GM12878 (cell line): ENCODE results near the gene UBE2I. TPM values are rescaled to one million over a fixed set of nuclear protein-coding genes. Genes with fewer than 3 reads are reported as not detected.
A peak's percentile ranks its signal among the peaks of the same experiment; 100 is the strongest.

Experiments used
- ATAC-seq: fragments of 200-7000 bp; cut with Tn5 transposase; 3 replicates; pipeline ENCODE4 v1.9.1; 2020; ENCODE audit warnings: mild to moderate bottlenecking, moderate library complexity
- BruUV-seq: library from RNA; stranded (reverse); fragments of 400-500 nt; replicated peaks from 2 replicates; lab custom pipeline; 2021; lab: Mats Ljungman, UMichigan
- CTCF ChIA-PET: fragments of 300-600 bp; sonication (Branson Sonifier 250); formaldehyde crosslinking; extraction: SDS; loops from one replicate; lab custom pipeline; 2021; ENCODE audit warnings: inconsistent platforms; lab: Yijun Ruan, JAX
- POLR2A ChIA-PET: fragments of 350-600 bp; formaldehyde crosslinking; extraction: SDS; loops from one replicate; lab custom pipeline; 2021; ENCODE audit warnings: inconsistent platforms; lab: Charles Lee
- RAD21 ChIA-PET: fragments of 300-600 bp; sonication (Branson Sonifier 250); formaldehyde crosslinking; loops from one replicate; lab custom pipeline; 2023; ENCODE audit warnings: antibody characterized with exemption; ENCODE audit not compliant: unreplicated experiment; lab: Charles Lee
- SMC1A ChIA-PET: fragments of 300-600 bp; sonication (Branson Sonifier 250); formaldehyde crosslinking; loops from one replicate; lab custom pipeline; 2023; ENCODE audit not compliant: unreplicated experiment, uncharacterized antibody; lab: Charles Lee
- DNase-seq: peaks from one replicate; pipeline ENCODE4 v3.0.0-alpha.2; 2011; ENCODE audit warnings: low read depth, low spot score
- FAIRE-seq: peaks from 3 replicates; lab custom pipeline; 2011; peaks lifted over from hg19 to GRCh38; lab: Jason Lieb, UNC
- H2AFZ ChIP-seq: 2 replicates; pipeline ENCODE4 v1.6.0; 2011; ENCODE audit warnings: low read depth, low read length, control low read depth; ENCODE audit not compliant: control insufficient read depth
- H3K27ac ChIP-seq: 2 replicates; pipeline ENCODE4 v1.5.1; 2011; ENCODE audit warnings: control low read depth; ENCODE audit not compliant: control insufficient read depth, insufficient read depth
- H3K27me3 ChIP-seq, 2 experiments: replicated peaks in 1 of 2; 2 replicates each; pipeline versions ENCODE4 v1.6.0 to v1.6.1; 2011; ENCODE audit warnings: low read length in 1 of 2; ENCODE audit not compliant: control insufficient read depth in 2 of 2, insufficient read depth in 2 of 2
- H3K36me3 ChIP-seq, 2 experiments: 2 replicates each; pipeline ENCODE4 v1.5.1; 2011; ENCODE audit warnings: low read length in 1 of 2; ENCODE audit not compliant: control insufficient read depth in 2 of 2, insufficient read depth in 2 of 2
- H3K4me1 ChIP-seq: 2 replicates; pipeline ENCODE4 v1.6.1; 2011; ENCODE audit warnings: mild to moderate bottlenecking, low read length, moderate library complexity, mixed read lengths; ENCODE audit not compliant: control insufficient read depth, insufficient read depth
- H3K4me2 ChIP-seq: 2 replicates; pipeline ENCODE4 v1.6.0; 2011; ENCODE audit warnings: control low read depth; ENCODE audit not compliant: control insufficient read depth, insufficient read depth
- H3K4me3 ChIP-seq: fragments of 200-600 bp; sonication (generic); 2 replicates; pipeline ENCODE4 v1.5.1; 2016
- H3K79me2 ChIP-seq: 2 replicates; pipeline ENCODE4 v1.6.0; 2011; ENCODE audit warnings: low read length; ENCODE audit not compliant: control insufficient read depth, insufficient read depth
- H3K9ac ChIP-seq: 2 replicates; pipeline ENCODE4 v1.8.0; 2011; ENCODE audit warnings: low read length, control low read depth, mixed read lengths; ENCODE audit not compliant: control insufficient read depth, insufficient read depth
- H3K9me3 ChIP-seq: replicated peaks from 3 replicates; pipeline ENCODE4 v1.5.1; 2011; ENCODE audit warnings: mild to moderate bottlenecking, low read length; ENCODE audit not compliant: control insufficient read depth, insufficient read depth
- H4K20me1 ChIP-seq: 2 replicates; pipeline ENCODE4 v1.6.0; 2011; ENCODE audit not compliant: control insufficient read depth, insufficient read depth
- BCL11A ChIP-seq: IDR thresholded peaks from 2 replicates; pipeline ENCODE4 v1.6.1; 2011; ENCODE audit warnings: low read depth, low read length
- BRCA1 ChIP-seq: IDR thresholded peaks from 2 replicates; pipeline ENCODE4 v1.6.1; 2011; ENCODE audit warnings: low read depth, low read length, improper control_type of control experiment
- FOXM1 ChIP-seq: IDR thresholded peaks from 2 replicates; pipeline ENCODE4 v1.6.1; 2012; ENCODE audit warnings: low read depth, mild to moderate bottlenecking, inconsistent platforms, low read length, moderate library complexity
- HDAC2 ChIP-seq: fragments of 200-600 bp; sonication (generic); IDR thresholded peaks from 2 replicates; pipeline ENCODE4 v1.6.1; 2017
- KDM1A ChIP-seq: fragments of 200-600 bp; sonication (generic); IDR thresholded peaks from 2 replicates; pipeline ENCODE4 v1.6.1; 2016; ENCODE audit warnings: borderline replicate concordance
- NFYB ChIP-seq: IDR thresholded peaks from 2 replicates; pipeline ENCODE4 v1.6.1; 2011; ENCODE audit warnings: low read depth, mild to moderate bottlenecking, low read length, improper control_type of control experiment, moderate library complexity; ENCODE audit not compliant: insufficient read depth
- WGBS: methylation state at CpG from one replicate; pipeline ENCODE4 v1.1.6; 2016; ENCODE audit warnings: low lambda C conversion rate; ENCODE audit not compliant: insufficient replicate concordance, insufficient coverage; ENCODE audit errors: missing lambda C conversion rate; 5-methylcytosine and 5-hydroxymethylcytosine counted together
- in situ Hi-C: fragments of 300-500 bp; cut with MboI; formaldehyde crosslinking; loops from 9 replicates; pipeline ENCODE4 v1.14.3; 2018; ENCODE audit warnings: mixed read lengths
- intact Hi-C: fragments of 100-400 bp; cut with micrococcal nuclease; formaldehyde crosslinking; loops from one replicate; pipeline ENCODE4 v1.14.2; 2022; ENCODE audit not compliant: unreplicated experiment
- polyA plus RNA-seq, 11 experiments: library from polyadenylated mRNA; depleted of rRNA in 4 of 11; unstranded in 6 of 11; stranded (reverse) in 5 of 11; fragments of >200 nt; fragmentation: Nextera tagmentation in 4 of 11; fragmentation: Illumina TruSeq in 1 of 11; extraction: Ambion mirVana in 4 of 11; extraction: Trizol in 1 of 11; gene quantifications; 1 replicate in 1 of 11; 2 replicates in 10 of 11; pipeline versions ENCODE4 v1.2.1 to v1.2.3, GENCODE V29; 2011 to 2016; ENCODE audit warnings: inconsistent platforms in 2 of 11, missing spikeins in 2 of 11, low read depth in 1 of 11
- total RNA-seq, 4 experiments: library from RNA; depleted of rRNA in 3 of 4; stranded (reverse); fragments of >200 nt in 3 of 4; fragmentation: Illumina TruSeq in 1 of 4; extraction: Trizol in 1 of 4; gene quantifications; 2 replicates each; pipeline versions ENCODE4 v1.2.1 to v1.2.3, GENCODE V29; 2013 to 2021
- TF ChIP-seq, protein P1 (sequence below): fragments of 450-650 bp; IDR thresholded peaks from 2 replicates; pipeline ENCODE4 v1.6.1; 2018; ENCODE audit warnings: mild to moderate bottlenecking, low read depth, moderate library complexity; ENCODE audit not compliant: partially characterized antibody
- TF ChIP-seq, protein P2 (sequence below): IDR thresholded peaks from 2 replicates; pipeline ENCODE4 v1.6.1; 2012; ENCODE audit warnings: low read depth, low read length, improper control_type of control experiment
- TF ChIP-seq, protein P3 (sequence below): IDR thresholded peaks from 2 replicates; pipeline ENCODE4 v1.6.1; 2011; ENCODE audit warnings: mild to moderate bottlenecking, low read depth, low read length, moderate library complexity; ENCODE audit not compliant: insufficient replicate concordance

Gene UBE2I
- total and polyA plus RNA-seq, 10 of the 15 experiments (the other 5 are each of a cell fraction or from before 2014, with no cell fraction given), result 47.5 to 243 (median 194) TPM

DNA sequence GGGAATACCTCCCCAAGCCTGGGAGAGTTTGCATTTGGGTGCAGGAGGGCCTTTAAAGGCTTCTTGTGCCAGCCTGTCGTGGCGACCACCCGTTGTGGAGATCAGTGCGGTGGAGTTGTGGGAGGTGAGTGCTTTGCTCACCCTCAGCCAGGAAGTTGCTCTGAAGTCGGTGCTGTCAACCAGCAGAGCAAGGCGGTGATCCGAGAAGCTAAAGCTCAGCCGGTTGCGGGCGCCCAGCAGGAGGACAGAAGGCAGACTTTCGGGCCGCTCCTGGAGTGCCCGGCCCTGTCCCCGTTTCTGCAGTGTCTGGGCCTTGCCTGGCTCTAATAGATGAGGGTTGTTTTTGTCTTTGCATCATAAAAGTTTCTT, 1.4 kb downstream of the UBE2I start (continued):
- no peak for TF ChIP-seq BCL11A
- TF ChIP-seq, protein P1, sequence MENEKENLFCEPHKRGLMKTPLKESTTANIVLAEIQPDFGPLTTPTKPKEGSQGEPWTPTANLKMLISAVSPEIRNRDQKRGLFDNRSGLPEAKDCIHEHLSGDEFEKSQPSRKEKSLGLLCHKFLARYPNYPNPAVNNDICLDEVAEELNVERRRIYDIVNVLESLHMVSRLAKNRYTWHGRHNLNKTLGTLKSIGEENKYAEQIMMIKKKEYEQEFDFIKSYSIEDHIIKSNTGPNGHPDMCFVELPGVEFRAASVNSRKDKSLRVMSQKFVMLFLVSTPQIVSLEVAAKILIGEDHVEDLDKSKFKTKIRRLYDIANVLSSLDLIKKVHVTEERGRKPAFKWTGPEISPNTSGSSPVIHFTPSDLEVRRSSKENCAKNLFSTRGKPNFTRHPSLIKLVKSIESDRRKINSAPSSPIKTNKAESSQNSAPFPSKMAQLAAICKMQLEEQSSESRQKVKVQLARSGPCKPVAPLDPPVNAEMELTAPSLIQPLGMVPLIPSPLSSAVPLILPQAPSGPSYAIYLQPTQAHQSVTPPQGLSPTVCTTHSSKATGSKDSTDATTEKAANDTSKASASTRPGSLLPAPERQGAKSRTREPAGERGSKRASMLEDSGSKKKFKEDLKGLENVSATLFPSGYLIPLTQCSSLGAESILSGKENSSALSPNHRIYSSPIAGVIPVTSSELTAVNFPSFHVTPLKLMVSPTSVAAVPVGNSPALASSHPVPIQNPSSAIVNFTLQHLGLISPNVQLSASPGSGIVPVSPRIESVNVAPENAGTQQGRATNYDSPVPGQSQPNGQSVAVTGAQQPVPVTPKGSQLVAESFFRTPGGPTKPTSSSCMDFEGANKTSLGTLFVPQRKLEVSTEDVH, result no peak
- no peak for TF ChIP-seq FOXM1

DNA sequence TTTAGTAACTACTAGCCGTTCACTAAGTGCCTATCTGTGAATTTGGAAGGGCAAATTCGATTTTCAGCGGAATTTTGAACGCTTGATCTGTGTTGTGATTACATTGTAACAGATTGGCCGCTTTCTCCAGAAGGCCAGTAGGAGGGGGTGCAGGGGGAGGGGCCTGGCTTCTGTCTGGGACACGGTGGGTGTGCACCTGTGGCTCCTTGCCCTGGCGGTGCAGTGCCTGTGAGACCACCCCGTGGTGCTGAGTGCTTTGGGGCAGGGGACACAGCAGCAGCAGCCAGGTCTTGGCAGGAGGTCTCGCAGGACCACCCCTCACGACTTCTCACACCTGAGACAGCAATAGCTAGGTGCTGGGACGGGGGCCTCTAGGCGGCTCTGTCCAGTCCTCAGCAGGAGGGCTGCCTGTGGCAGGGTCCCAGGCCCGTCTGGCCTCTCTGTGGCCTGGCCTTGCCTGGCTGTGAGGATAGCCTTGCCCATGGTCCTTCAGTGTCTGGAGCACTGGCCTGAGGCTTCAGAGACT, 1.8 kb downstream of the UBE2I start:
- CTCF ChIA-PET, result no interaction called here
- SMC1A ChIA-PET, result no interaction called here
- peaks cover 52% of the 10 kb centered on the region for H3K79me2 ChIP-seq
- H2AFZ ChIP-seq, result no peak overlapping the region
- peak overlapping the region; percentile 100 for H3K9ac ChIP-seq
- TF ChIP-seq, protein P2, sequence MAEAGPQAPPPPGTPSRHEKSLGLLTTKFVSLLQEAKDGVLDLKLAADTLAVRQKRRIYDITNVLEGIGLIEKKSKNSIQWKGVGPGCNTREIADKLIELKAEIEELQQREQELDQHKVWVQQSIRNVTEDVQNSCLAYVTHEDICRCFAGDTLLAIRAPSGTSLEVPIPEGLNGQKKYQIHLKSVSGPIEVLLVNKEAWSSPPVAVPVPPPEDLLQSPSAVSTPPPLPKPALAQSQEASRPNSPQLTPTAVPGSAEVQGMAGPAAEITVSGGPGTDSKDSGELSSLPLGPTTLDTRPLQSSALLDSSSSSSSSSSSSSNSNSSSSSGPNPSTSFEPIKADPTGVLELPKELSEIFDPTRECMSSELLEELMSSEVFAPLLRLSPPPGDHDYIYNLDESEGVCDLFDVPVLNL, result no peak
- TF ChIP-seq HDAC2 (no peak), BRCA1 (no peak), KDM1A (no peak), NFYB (no peak)
- TF ChIP-seq, protein P3, sequence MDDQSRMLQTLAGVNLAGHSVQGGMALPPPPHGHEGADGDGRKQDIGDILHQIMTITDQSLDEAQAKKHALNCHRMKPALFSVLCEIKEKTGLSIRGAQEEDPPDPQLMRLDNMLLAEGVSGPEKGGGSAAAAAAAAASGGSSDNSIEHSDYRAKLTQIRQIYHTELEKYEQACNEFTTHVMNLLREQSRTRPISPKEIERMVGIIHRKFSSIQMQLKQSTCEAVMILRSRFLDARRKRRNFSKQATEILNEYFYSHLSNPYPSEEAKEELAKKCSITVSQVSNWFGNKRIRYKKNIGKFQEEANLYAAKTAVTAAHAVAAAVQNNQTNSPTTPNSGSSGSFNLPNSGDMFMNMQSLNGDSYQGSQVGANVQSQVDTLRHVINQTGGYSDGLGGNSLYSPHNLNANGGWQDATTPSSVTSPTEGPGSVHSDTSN, result no peak
- H3K9me3 ChIP-seq, result no peaks in the 10 kb centered on the region
- peaks cover 7% of the 10 kb centered on the region for H3K4me1 ChIP-seq
- FAIRE-seq (no peak), DNase-seq (no peak), ATAC-seq (no peak)
- RAD21 ChIA-PET, result no interaction called here
- H3K4me3 ChIP-seq, result peak overlapping the region; percentile 93
- 5% methylated on average over 13 of the region's 13 CpGs for WGBS
- POLR2A ChIA-PET, result interaction anchor here (0.5 to 0.6 kb wide), 2 partner anchors 442 to 910 kb away, joined by 3 read pairs; partner anchors contain the start of gene DECR2
- peak overlapping the region; percentile 97 for H3K4me2 ChIP-seq
- in situ Hi-C loops (no loop called here), intact Hi-C loops (no loop called here)
- H3K27ac ChIP-seq, result peak overlapping the region; percentile 52
- no TSS peak for BruUV-seq
- H3K36me3 ChIP-seq, result peaks cover 9 to 31% of the 10 kb centered on the region in 2 experiments
- no peaks in the 10 kb centered on the region for H3K27me3 ChIP-seq
- H4K20me1 ChIP-seq, result peaks cover 35% of the 10 kb centered on the region
